Adrenal gland (tissue), 12 donors: ENCODE measurements around the gene FSIP1. TPM values are rescaled to one million over a fixed set of nuclear protein-coding genes. Genes with fewer than 3 reads are reported as not detected.

Source experiments
- DNase-seq, 7 donors: peaks; one replicate each; pipeline ENCODE4 v3.0.0-alpha.2; 2019 to 2020
- H3K27ac ChIP-seq, 5 donors: fragments of 200-600 bp; sonication (generic) in 4 of 5; 1 replicate in 3 of 5; 2 replicates in 2 of 5; pipeline versions ENCODE4 v1.5.1 to v1.8.0; 2016 to 2020; ENCODE audit warnings: mild to moderate bottlenecking in 1 of 5
- H3K27me3 ChIP-seq: fragments of 200-600 bp; 2 replicates; pipeline ENCODE4 v1.8.0; 2021
- H3K36me3 ChIP-seq, 2 donors: fragments of 200-600 bp; replicated peaks in 1 of 2; 1 replicate in 1 of 2; 2 replicates in 1 of 2; pipeline versions ENCODE4 v1.5.1 to v1.8.0; 2018 to 2022
- H3K4me1 ChIP-seq, 2 donors: fragments of 200-600 bp; replicated peaks in 1 of 2; 1 replicate in 1 of 2; 2 replicates in 1 of 2; pipeline versions ENCODE4 v1.5.1 to v1.8.0; 2018 to 2021
- H3K4me3 ChIP-seq, 4 donors: fragments of 200-600 bp; sonication (generic) in 3 of 4; one replicate each; pipeline ENCODE4 v1.5.1; 2016 to 2018
- H3K9me3 ChIP-seq, 3 donors: fragments of 200-600 bp; sonication (generic) in 1 of 3; replicated peaks in 1 of 3; 1 replicate in 2 of 3; 2 replicates in 1 of 3; pipeline versions ENCODE4 v1.5.1 to v1.8.0; 2016 to 2021
- POLR2A ChIP-seq, 2 donors: fragments of 450-650 bp; IDR thresholded peaks; one replicate each; pipeline ENCODE4 v1.6.1; 2017; ENCODE audit warnings: antibody characterized with exemption in 2 of 2, mild to moderate bottlenecking in 2 of 2, moderate library complexity in 1 of 2
- WGBS, 4 donors: extraction: QIAGEN DNeasy Blood & Tissue Kit in 2 of 4; methylation state at CpG; one replicate each; pipeline versions ENCODE4 v1.1.5 to v1.1.7; 2013 to 2017; 5-methylcytosine and 5-hydroxymethylcytosine counted together
- intact Hi-C, 2 donors: fragments of 100-400 bp; cut with DNase I; formaldehyde crosslinking; loops; one replicate each; pipeline versions ENCODE4 v1.14.1 to v1.15.0; 2022 to 2023
- polyA plus RNA-seq, 3 donors: library from polyadenylated mRNA; stranded (reverse); fragments of 200-250 nt in 2 of 3; fragments of 350-450 nt in 1 of 3; fragmentation: Illumina TruSeq in 1 of 3; extraction: RNeasy Lipid Tissue Mini Kit (QIAGEN cat#74804) in 1 of 3; gene quantifications; one replicate each; pipeline ENCODE4 v1.2.3, GENCODE V29; 2013 to 2014
- total RNA-seq, 9 donors: library from RNA; depleted of rRNA in 4 of 9; stranded (reverse); fragments of >200 nt in 4 of 9; fragments of 120-200 nt in 1 of 9; fragmentation: NEBNext Ultra II Directional in 1 of 9; extraction: Animal tissue kit (Norgen Biotek cat#: 25700) in 1 of 9; gene quantifications; one replicate each; pipeline versions ENCODE4 v1.1.0 to v1.2.4, GENCODE V29; 2013 to 2023
- TF ChIP-seq, protein P1 (sequence below), 6 experiments: fragments of 450-650 bp in 4 of 6; fragments of 200-600 bp in 2 of 6; sonication (generic) in 1 of 6; IDR thresholded peaks; 1 replicate in 5 of 6; 2 replicates in 1 of 6; pipeline versions ENCODE4 v1.5.1 to v1.8.0; 2016 to 2021; ENCODE audit warnings: antibody characterized with exemption in 6 of 6, mild to moderate bottlenecking in 2 of 6, moderate library complexity in 1 of 6
- donor health status: healthy with polysubstance abuse.
- donor health status: Bipolar disorder and iron deficiency.
- donor health status: DM: yes; HTN: yes; CAD: no.
- donor health status: DM: no; HTN: no; CAD: no.
- donor health status: DM: no; HTN: no; CAD: no.
- donor health status: DM: yes; HTN: yes; CAD: no.

Gene FSIP1
- total and polyA plus RNA-seq, 12 donors = 0.11 to 0.60 (median 0.25) TPM; not detected in 2

DNA sequence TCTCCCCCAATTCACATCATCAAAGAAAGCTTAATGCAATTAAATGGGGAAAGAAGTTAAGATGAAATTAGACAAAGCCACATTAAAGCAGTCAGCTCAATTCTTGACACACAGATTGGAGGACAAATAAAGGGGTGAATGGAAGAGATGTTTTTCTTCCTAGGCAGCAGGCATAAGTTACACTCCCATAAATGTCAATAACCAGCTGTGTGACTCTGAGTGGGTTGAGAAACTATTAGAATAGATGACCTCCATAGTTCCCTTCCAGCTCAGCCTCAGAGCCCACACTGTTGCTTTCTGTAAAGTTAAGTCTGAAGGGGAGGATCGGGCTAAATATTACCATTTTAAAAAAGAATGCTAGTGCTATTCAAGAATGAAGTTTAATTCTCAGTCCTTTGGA is 130.8 kb downstream of the FSIP1 start:
- no peaks in the 10 kb centered on the region for H3K27me3 ChIP-seq
- no peaks in the 10 kb centered on the region for H3K9me3 ChIP-seq
- intact Hi-C loops = no loop called here
- H3K27ac ChIP-seq = no peak overlapping the region
- H3K36me3 ChIP-seq = no peaks in the 10 kb centered on the region
- no peak overlapping the region for H3K4me3 ChIP-seq
- no peak for DNase-seq
- TF ChIP-seq, protein P1, sequence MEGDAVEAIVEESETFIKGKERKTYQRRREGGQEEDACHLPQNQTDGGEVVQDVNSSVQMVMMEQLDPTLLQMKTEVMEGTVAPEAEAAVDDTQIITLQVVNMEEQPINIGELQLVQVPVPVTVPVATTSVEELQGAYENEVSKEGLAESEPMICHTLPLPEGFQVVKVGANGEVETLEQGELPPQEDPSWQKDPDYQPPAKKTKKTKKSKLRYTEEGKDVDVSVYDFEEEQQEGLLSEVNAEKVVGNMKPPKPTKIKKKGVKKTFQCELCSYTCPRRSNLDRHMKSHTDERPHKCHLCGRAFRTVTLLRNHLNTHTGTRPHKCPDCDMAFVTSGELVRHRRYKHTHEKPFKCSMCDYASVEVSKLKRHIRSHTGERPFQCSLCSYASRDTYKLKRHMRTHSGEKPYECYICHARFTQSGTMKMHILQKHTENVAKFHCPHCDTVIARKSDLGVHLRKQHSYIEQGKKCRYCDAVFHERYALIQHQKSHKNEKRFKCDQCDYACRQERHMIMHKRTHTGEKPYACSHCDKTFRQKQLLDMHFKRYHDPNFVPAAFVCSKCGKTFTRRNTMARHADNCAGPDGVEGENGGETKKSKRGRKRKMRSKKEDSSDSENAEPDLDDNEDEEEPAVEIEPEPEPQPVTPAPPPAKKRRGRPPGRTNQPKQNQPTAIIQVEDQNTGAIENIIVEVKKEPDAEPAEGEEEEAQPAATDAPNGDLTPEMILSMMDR (IDR thresholded peaks at IDR 0.05) = no peak
- TF ChIP-seq POLR2A (IDR thresholded peaks at IDR 0.05) = no peak
- WGBS, 4 donors = 69 to 87% (median 75%) methylated on average over 1 of the region's 1 CpG
- no peaks in the 10 kb centered on the region for H3K4me1 ChIP-seq

DNA sequence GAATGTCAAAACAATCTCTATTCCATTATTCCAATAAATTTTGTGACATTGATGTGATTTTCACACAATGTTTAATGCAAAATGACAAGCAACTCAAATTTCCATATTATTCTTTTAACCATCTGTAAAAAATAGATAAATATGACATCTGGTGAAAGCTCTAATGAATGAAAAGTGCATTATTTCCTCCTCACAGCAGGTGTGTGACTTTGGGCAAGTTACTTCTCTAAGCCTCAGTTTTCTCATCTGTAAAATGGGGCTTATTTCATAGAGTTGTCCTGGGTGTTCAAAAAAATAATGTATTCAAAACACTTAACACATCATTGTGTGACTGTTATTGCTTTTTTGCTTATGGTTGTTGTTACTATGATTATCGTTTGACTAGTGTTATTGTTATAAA is 131.3 kb downstream of the FSIP1 start:
- no peaks in the 10 kb centered on the region for H3K9me3 ChIP-seq
- no peak overlapping the region for H3K27ac ChIP-seq
- no peak overlapping the region for H3K4me3 ChIP-seq
- intact Hi-C loops = no loop called here
- DNase-seq = no peak
- H3K36me3 ChIP-seq = no peaks in the 10 kb centered on the region
- H3K27me3 ChIP-seq = no peaks in the 10 kb centered on the region
- no peaks in the 10 kb centered on the region for H3K4me1 ChIP-seq
- TF ChIP-seq, protein P1 (IDR thresholded peaks at IDR 0.05) = no peak
- TF ChIP-seq POLR2A (IDR thresholded peaks at IDR 0.05) = no peak
- WGBS, 4 donors = 63 to 81% (median 72%) methylated on average over 1 of the region's 1 CpG

DNA sequence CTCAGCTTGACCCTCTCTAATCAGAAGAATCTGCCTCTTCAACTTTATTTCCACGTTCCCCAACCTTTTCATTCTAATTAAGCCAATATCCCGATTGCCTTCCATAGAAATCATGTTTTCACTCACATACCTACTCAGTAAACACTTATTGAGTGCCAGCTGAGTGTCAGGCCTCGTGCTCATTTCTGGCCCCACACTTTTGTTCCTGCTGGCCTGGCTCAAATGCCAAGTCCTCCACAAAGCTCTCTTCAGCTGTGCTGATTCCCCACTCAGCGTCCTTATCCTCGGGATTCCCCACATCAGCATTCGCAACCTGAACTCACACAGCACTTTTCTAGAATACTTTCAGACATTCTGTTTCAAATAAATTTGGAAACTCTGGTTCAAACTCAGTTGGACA is 132.9 kb downstream of the FSIP1 start:
- WGBS, 4 donors = 79 to 86% (median 84%) methylated on average over 6 of the region's 6 CpGs

DNA sequence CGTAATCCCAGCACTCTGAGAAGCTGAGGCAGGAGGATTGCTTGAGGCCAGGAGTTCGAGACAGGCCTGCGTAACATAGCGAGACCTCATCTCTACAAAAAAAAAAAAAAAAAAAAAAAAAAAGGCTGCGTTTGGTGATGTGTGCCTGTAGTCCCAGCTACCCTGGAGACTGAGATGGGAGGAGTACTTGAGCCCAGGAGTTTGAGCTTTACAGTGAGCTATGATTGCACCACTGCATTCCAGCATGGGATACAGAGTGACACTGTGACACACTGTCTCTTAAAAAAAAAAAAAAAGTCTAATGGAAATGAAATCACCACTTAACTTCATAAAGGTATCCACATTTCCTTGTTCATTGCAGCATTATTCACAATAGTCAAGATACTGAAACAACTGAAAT is 136.2 kb downstream of the FSIP1 start:
- WGBS, 4 donors = 84 to 97% (median 93%) methylated on average over 3 to 5 of the region's 5 CpGs

More for the DNA sequence above, 132.9 kb downstream of the FSIP1 start:
- Histone ChIP-seq H3K27ac (no peak overlapping the region), H3K27me3 (no peaks in the 10 kb centered on the region), H3K4me1 (no peaks in the 10 kb centered on the region), H3K36me3 (no peaks in the 10 kb centered on the region), H3K4me3 (no peak overlapping the region), H3K9me3 (no peaks in the 10 kb centered on the region)
- no peak for DNase-seq
- TF ChIP-seq, protein P1 (IDR thresholded peaks at IDR 0.05) = no peak
- TF ChIP-seq POLR2A (IDR thresholded peaks at IDR 0.05) = no peak
- intact Hi-C loops = no loop called here

More for the DNA sequence above, 136.2 kb downstream of the FSIP1 start:
- H3K36me3 ChIP-seq = no peaks in the 10 kb centered on the region
- no peak overlapping the region for H3K4me3 ChIP-seq
- intact Hi-C loops = no loop called here
- H3K27ac ChIP-seq = no peak overlapping the region
- no peaks in the 10 kb centered on the region for H3K27me3 ChIP-seq
- no peak for DNase-seq
- peaks cover 0 to 9% of the 10 kb centered on the region in 2 donors for H3K4me1 ChIP-seq
- no peaks in the 10 kb centered on the region for H3K9me3 ChIP-seq
- TF ChIP-seq, protein P1 (IDR thresholded peaks at IDR 0.05) = no peak
- no peak for TF ChIP-seq POLR2A (IDR thresholded peaks at IDR 0.05)
